GM21529 (cell line): ENCODE results near the gene GLMN.

Experiments used
- ATAC-seq: cut with Tn5 transposase; IDR thresholded peaks from one replicate; pipeline ENCODE4 v1.9.1; 2021; ENCODE audit not compliant: unreplicated experiment

The GLMN gene, protein sequence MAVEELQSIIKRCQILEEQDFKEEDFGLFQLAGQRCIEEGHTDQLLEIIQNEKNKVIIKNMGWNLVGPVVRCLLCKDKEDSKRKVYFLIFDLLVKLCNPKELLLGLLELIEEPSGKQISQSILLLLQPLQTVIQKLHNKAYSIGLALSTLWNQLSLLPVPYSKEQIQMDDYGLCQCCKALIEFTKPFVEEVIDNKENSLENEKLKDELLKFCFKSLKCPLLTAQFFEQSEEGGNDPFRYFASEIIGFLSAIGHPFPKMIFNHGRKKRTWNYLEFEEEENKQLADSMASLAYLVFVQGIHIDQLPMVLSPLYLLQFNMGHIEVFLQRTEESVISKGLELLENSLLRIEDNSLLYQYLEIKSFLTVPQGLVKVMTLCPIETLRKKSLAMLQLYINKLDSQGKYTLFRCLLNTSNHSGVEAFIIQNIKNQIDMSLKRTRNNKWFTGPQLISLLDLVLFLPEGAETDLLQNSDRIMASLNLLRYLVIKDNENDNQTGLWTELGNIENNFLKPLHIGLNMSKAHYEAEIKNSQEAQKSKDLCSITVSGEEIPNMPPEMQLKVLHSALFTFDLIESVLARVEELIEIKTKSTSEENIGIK

GRCh38 chr1:92298573-92299476, at the start of gene GLMN, which contains the start of gene RPAP2:
GLMN (minus strand) TSS chr1:92298987; CDS start chr1:92297999, 988 bp downstream.
RPAP2 (plus strand) TSS chr1:92299059; CDS start chr1:92299074, 15 bp downstream.
- peak; percentile 97 for ATAC-seq

- no peak for ATAC-seq
These were observed 48.3 kb upstream of the GLMN start for GRCh38 chr1:92346866-92347640.

DNA sequence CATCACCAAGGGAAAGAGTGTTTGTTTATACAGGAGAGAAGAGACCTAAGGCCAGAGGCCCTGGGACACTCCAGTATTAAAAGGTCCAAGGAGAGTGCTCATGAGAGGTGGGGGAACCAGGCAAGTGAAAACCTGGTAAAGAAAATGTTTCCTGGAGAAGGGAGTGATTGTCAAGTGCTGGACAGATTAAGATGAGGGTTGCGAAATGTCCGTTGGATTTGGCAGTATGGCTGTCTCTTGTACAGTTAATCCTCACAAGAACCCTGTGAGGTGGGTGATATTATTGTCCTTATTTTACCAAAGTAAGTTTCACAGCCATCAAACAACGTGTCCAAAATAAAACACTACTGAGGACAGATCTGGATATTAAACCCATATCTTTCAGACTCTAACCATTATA, 44.3 kb upstream of the GLMN start:
- no peak for ATAC-seq

- no peak for ATAC-seq
These were observed 43.6 kb upstream of the GLMN start for GRCh38 chr1:92342401-92342800.

DNA sequence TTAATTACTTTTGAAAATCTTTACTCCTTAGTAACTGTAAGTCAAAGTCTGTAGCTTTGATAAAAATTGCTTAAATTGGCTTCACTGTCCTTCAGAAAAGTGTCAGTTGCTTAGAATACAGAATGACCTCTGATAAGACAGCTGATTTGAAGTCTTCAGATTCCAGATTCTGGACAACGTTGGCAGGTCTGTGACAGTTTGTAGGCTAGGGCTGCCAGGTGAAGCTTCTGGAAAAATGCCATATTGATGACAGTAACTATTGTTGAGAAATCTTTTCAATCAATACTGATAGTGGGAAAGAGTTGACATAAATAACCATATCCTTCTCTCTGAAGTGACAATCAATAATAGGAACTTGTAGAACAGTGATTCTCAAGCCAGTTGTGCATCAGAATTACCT, 41.4 kb upstream of the GLMN start:
- no peak for ATAC-seq

DNA sequence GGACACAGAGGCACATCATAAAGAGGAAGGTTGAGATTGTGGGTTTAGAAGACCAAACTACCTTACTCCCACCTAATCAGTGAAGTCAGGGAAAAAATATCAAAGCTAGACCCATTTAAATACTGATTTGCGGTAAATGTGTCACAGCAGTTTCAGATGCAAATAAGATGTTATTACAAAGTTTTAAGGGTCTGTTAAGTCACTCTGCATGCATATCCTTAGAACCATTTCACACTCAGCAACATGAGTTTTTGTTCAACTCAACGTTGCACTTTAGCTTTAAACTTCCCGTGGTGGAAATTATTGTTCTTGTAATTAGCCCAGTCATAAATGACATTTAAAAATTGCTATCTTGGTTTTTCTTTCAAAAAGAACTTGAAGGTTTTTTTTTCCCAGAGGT, 34.9 kb upstream of the GLMN start:
- ATAC-seq = no peak

DNA sequence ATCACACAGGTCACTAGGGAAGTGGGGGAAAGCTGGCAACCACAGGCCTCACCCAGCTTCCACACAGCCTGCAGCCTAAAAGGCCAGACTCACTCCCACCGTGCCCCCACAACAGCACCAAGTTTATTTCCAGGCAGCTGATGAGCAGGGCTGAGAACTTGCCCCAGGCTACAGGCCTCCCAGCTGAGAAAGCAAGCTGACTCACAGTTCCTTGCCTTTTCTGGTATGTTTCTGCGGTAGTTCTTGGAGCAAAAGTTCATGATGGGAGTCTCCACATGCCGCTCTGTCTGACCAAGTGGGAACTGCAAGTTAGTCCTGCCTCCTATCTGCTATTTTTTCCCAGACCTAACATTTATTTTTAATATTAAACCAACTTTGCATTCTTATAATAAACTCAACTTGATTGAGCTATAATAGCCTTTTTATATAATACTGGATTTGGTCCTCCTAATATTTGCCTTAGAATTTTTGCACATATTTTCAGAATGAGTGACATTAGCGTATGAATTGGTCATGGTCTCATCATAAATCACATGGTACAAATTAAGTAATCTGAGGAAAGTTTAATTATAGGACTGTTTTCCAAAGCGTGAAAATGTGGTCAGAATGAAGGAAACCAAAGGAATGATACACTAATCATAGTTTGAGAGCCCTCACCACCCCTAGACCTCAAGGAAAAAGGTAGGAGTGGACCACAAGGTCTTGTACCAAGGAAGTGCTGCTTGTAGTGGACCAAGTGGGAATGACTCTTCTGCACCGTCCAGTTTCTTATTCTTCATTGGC, 30.8 kb upstream of the GLMN start:
- ATAC-seq = no peak

DNA sequence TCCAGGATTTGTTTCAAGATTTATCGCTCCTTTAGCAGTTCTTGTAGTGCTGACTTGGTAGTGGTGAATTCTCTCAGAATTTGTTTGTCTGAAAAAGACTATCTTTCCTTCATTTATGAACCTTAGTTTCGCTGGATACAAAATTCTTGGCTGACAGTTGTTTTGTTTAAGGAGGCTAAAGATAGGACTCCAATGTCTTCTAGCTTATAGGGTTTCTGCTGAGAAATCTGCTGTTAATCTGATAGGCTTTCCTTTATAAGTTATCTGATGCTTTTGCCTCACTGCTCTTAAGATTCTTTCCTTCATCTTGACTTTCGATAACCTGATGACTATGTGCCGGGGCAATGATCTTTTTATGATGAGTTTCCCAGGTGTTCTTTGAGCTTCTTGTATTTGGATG, 29.0 kb upstream of the GLMN start:
- no peak for ATAC-seq

- ATAC-seq = no peak
These were observed 27.9 kb upstream of the GLMN start for GRCh38 chr1:92326681-92327080.

- no peak for ATAC-seq
These were observed 26.0 kb upstream of the GLMN start for GRCh38 chr1:92324784-92325183.

DNA sequence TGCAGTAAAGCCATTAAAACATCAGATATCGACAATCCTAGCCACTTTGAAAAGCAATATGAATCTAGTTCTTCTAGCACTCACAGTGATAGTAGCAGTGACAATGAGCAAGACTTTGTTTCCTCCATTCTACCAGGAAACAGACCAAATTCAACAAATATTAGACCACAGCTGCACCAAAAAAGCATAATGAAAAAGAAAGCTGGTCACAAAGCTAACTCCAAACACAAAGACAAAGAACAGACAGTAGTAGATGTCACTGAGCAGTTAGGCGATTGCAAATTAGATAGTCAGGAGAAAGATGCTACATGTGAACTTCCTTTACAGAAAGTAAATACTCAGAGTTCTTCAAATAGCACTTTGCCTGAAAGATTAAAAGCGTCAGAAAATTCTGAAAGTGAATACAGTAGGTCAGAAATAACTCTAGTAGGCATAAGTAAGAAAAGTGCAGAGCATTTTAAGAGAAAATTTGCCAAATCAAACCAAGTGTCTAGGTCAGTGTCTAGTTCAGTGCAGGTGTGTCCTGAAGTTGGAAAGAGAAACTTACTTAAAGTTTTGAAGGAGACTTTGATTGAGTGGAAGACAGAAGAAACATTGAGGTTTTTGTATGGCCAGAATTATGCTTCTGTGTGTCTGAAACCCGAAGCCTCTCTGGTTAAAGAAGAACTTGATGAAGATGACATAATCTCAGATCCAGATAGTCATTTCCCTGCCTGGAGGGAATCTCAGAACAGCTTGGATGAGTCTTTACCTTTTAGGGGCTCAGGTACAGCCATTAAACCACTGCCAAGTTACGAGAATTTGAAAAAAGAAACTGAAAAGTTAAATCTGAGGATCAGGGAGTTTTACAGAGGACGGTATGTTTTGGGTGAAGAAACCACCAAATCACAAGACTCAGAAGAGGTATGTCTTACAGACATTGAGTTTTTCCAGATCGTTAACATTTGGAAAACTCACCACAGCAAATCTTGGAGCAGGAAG, 25.0 kb upstream of the GLMN start:
- no peak for ATAC-seq

DNA sequence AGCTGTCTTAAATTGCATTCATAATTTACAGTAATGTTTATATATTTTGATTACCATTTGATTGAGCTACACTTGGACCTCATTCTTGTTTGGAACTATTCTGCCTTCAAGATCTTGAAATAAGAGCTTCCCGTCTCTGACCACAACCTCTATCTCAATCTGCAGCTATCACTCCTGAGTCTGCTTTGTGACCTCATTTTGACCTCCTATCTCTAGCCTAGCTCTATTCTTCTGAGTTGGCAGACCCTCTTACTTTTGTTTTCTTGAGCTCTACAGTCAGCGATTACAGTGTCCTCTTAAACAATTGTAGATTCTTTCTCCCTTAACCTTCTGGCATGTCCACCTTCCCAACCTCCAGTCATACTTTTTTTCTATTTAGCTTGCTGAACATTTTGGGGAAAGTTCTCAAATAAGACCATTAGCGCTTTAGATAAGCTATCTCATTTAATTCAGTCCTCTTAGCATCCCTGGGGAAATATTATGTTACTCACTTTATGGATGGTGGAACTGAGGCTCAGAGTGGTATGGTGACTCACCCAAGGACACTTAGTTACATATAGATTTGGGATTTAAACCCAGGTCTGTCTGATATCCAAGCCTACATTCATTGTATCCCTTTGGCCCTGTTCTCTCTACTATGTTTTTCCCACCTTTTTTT, 19.2 kb upstream of the GLMN start:
- no peak for ATAC-seq

GRCh38 chr1:92315766-92316599, 17.2 kb upstream of the GLMN start:
- ATAC-seq = no peak

DNA sequence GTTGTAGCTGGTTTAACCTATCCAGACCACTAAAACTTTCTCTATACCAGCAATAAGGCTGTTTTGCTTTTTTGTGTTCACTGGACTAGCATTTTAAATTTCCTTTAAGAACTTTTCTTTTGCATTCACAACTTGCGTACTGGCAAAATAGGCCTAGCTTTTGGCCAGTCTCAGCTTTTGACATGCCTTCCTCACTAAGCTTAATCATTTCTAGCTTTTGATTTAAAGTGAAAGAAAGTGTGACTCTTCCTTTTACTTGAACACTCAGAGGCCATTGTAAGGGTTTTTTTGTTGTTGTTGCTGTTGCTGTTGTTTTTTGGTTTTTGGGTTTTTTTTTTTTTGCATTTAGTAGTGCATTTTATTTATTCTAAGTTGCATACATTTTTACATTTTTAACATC, 15.2 kb upstream of the GLMN start:
- ATAC-seq = no peak

- ATAC-seq = no peak
These were observed 11.4 kb upstream of the GLMN start for GRCh38 chr1:92310185-92310597.

DNA sequence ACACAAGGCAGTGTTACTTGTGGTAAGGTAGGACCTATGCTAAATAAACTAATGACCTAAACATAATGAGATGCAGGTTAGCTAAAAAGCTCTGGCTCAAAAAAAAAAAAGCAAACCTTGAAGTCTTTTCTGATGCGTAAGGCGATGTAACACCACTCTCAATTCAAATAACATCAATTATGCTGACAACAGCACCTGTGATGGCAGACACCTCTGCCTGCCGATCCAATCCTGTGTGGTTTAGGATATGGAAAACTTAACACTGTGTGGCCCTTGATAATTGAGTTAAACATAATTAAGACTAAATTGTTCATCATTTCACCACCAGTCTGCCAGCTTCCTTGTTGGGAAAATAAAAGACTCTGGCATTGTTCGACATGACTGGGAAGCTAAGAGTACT, 9.2 kb upstream of the GLMN start:
- ATAC-seq = no peak

DNA sequence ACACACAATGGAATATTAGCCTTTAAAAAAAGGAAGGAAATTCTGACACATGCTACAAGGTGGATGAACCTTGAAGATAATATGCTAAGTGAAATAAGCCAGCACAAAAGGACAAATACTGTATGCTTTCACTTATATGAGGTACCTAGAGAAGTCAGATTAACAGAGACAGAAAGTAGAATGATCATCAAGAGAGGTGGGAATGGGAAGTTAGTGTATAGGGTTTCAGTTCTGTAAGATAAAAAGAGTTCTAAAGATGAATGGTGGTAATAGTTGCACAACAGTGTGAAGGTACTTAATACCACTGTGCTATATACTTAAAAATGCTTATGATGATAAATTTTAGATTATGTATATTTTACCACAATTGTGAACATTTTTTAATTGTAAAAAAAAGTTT, 7.2 kb upstream of the GLMN start:
- no peak for ATAC-seq
